Uterus (tissue), 2 donors: ENCODE measurements around the gene LAMTOR1.

Experiments
- CTCF ChIP-seq, 4 experiments: fragments of 200-600 bp in 2 of 4; fragments of 450-650 bp in 2 of 4; sonication (generic) in 2 of 4; IDR thresholded peaks; one replicate each; pipeline ENCODE4 v1.5.1; 2016 to 2019; ENCODE audit warnings: antibody characterized with exemption in 4 of 4, mild to moderate bottlenecking in 2 of 4, moderate library complexity in 1 of 4
- POLR2A ChIP-seq, 2 donors: fragments of 450-650 bp; IDR thresholded peaks; one replicate each; pipeline ENCODE4 v1.6.1; 2016; ENCODE audit warnings: antibody characterized with exemption in 2 of 2, mild to moderate bottlenecking in 1 of 2, moderate library complexity in 1 of 2

GRCh38 chr11:72091292-72091691 is 11.8 kb downstream of the LAMTOR1 start:
- TF ChIP-seq CTCF (IDR thresholded peaks at IDR 0.05) (peak; percentile 75 to 93 (median 85)), POLR2A (IDR thresholded peaks at IDR 0.05) (no peak)
